Measurements from ENCODE around the gene SCN2B.
"Not testable (repeated sequence)": the region's sequence is repeated elsewhere in the genome, so short reads cannot be mapped to it uniquely, and the experiment has no call there.

The SCN2B gene

GRCh38 chr11:118193910-118194566 is 17.6 kb upstream of the SCN2B start:
- Histone ChIP-seq H3K9me3 (no peaks in the 10 kb centered on the region), H3K27ac (peak overlapping the region; percentile 42), H3K27me3 (no peaks in the 10 kb centered on the region), H3K36me3 (peaks cover 78% of the 10 kb centered on the region), H3K4me1 (ENCODE audit: control insufficient read depth in 1 of 2, insufficient read depth in 1 of 2, low read depth in 1 of 2, low read length in 1 of 2) (peaks cover 9% of the 10 kb centered on the region in 2 experiments), H3K4me3 (ENCODE audit: low read depth in 1 of 2, low read length in 1 of 2) (no peak overlapping the region)
- TF ChIP-seq CTCF (IDR thresholded peaks at IDR 0.05), result no peak

- H3K27ac ChIP-seq, result peak overlapping the region; percentile 11
- H3K36me3 ChIP-seq, result peaks cover 65% of the 10 kb centered on the region
- H3K27me3 ChIP-seq; H3K9me3 ChIP-seq; H3K4me1 ChIP-seq (ENCODE audit: control insufficient read depth in 1 of 2, insufficient read depth in 1 of 2, low read depth in 1 of 2, low read length in 1 of 2); H3K4me3 ChIP-seq (ENCODE audit: low read depth in 1 of 2, low read length in 1 of 2): not testable (repeated sequence)
Observed at GRCh38 chr11:118192817-118193216, 16.4 kb upstream of the SCN2B start.

GRCh38 chr11:118190942-118191506 is 14.6 kb upstream of the SCN2B start:
- peak overlapping the region; percentile 11 for H3K27ac ChIP-seq
- H3K27me3 ChIP-seq; H3K9me3 ChIP-seq; H3K4me3 ChIP-seq (ENCODE audit: low read depth in 1 of 2, low read length in 1 of 2): not testable (repeated sequence)
- H3K36me3 ChIP-seq, result peaks cover 48% of the 10 kb centered on the region
- H3K4me1 ChIP-seq (ENCODE audit: control insufficient read depth in 1 of 2, insufficient read depth in 1 of 2, low read depth in 1 of 2, low read length in 1 of 2), result peaks cover 18 to 22% of the 10 kb centered on the region in 2 experiments

- no peaks in the 10 kb centered on the region for H3K9me3 ChIP-seq
- H3K27ac ChIP-seq, result peak overlapping the region; percentile 37
- H3K36me3 ChIP-seq, result peaks cover 3% of the 10 kb centered on the region
- H3K27me3 ChIP-seq, result no peaks in the 10 kb centered on the region
- peaks cover 44 to 53% of the 10 kb centered on the region in 2 experiments for H3K4me1 ChIP-seq (ENCODE audit: control insufficient read depth in 1 of 2, insufficient read depth in 1 of 2, low read depth in 1 of 2, low read length in 1 of 2)
- no peak for TF ChIP-seq CTCF (IDR thresholded peaks at IDR 0.05)
- H3K4me3 ChIP-seq (ENCODE audit: low read depth in 1 of 2, low read length in 1 of 2), result peak overlapping the region; percentile 19 to 30
Observed at GRCh38 chr11:118186346-118187107, 10.1 kb upstream of the SCN2B start.

GRCh38 chr11:118184784-118185579 is 8.5 kb upstream of the SCN2B start:
- no peak for TF ChIP-seq CTCF (IDR thresholded peaks at IDR 0.05)
- peaks cover 6% of the 10 kb centered on the region for H3K27me3 ChIP-seq
- H3K4me1 ChIP-seq (ENCODE audit: control insufficient read depth in 1 of 2, insufficient read depth in 1 of 2, low read depth in 1 of 2, low read length in 1 of 2), result peaks cover 44 to 53% of the 10 kb centered on the region in 2 experiments
- peak overlapping the region; percentile 24 to 50 for H3K4me3 ChIP-seq (ENCODE audit: low read depth in 1 of 2, low read length in 1 of 2)
- no peaks in the 10 kb centered on the region for H3K9me3 ChIP-seq
- H3K27ac ChIP-seq, result peak overlapping the region; percentile 87
- no peaks in the 10 kb centered on the region for H3K36me3 ChIP-seq

GRCh38 chr11:118183691-118184090 is 7.3 kb upstream of the SCN2B start:
- Histone ChIP-seq H3K27ac (peak overlapping the region; percentile 87), H3K4me3 (ENCODE audit: low read depth in 1 of 2, low read length in 1 of 2) (peak overlapping the region in 1 of 2 experiments; percentile 50), H3K4me1 (ENCODE audit: control insufficient read depth in 1 of 2, insufficient read depth in 1 of 2, low read depth in 1 of 2, low read length in 1 of 2) (peaks cover 44 to 53% of the 10 kb centered on the region in 2 experiments)
- not testable (repeated sequence) for H3K9me3 ChIP-seq, H3K27me3 ChIP-seq, H3K36me3 ChIP-seq

Data from neutrophil (primary cell).